HG03045 (cell line): ENCODE results near the gene ING4.

Experiments
- ATAC-seq: cut with Tn5 transposase; IDR thresholded peaks from one replicate; pipeline ENCODE4 v1.9.1; 2021; ENCODE audit warnings: mild to moderate bottlenecking, moderate library complexity; ENCODE audit not compliant: unreplicated experiment

Gene ING4

DNA sequence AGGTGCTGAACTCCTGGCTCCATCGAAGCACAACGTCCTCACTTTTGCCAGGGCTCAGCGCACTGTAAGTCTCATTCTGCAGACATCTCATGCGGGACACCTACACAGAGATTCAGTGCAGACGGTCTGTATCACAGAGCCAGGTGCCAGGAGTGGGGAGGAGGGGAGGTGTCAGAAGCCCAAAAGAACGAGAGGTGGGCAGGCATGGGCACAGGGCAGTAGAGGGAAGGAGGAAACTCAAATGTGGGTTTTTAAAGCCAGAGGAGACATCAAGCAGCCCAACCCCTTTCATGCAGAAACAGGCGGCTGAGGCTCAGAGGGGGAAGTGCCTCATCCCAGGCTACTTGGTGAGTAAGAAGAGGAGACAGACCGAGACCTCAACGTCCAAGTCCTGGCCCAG is 24.6 kb downstream of the ING4 start:
- ATAC-seq = no peak

DNA sequence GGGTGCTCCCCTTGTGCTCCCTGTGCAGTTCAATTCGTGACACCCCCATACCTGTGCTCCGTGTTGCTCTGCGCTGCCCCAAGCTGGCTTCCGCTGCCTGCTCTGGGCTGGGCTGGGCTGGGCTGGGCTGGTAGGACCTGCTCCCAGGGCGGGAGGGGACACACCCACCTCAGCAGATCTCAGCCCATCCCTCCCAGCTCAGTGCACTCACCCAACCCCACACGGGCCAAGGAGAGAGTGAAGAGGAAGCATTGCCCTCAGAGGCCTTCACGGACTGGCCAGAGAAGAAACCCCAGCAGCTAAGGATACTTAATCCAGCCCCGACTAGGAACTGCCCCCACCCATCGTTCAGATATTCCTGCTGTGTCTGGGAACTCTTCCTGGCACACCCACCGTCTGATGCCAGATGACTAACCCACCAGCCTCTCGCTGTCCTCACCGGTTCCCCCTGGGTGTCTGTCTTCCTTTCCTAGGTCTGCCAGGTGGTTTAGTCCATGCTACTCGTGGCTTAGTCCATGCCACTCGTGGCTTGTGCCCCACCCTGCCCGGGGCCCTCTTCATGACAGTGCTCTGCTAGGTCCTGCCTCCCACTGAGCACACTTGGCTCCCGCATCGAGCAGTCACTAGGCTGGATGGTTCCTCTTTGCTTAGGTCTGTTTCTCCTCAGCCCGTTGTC is 26.9 kb downstream of the ING4 start, which contains the start of gene LPAR5:
TSS of gene LPAR5 (minus strand) at position 104 of the 676 bp plus-strand sequence. CDS start 14,711 bp downstream, outside the sequence.
- no peak for ATAC-seq

DNA sequence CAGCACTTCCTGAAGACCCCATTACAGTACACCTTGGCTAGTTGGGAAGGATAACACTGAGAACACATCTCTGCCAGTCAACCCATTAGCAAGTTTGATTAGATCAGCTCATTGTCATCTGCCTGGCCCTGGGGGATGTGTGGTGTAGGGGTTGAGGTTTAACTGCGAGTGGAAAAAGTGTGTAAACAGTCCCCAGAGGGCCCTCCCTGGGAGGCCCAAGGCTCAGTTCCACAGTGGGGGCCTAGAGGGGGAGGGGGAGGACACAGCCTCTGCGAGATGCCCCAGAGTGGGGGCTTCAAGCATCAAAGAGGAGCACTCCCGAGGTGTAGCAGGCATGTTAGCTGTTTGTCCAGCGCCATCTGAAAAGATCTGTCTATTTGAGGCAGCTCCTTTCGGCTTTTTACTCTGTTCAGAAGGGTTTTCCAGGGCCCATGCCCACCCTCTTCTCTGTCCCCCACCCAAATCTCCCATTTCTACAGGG is 27.5 kb downstream of the ING4 start:
- no peak for ATAC-seq

DNA sequence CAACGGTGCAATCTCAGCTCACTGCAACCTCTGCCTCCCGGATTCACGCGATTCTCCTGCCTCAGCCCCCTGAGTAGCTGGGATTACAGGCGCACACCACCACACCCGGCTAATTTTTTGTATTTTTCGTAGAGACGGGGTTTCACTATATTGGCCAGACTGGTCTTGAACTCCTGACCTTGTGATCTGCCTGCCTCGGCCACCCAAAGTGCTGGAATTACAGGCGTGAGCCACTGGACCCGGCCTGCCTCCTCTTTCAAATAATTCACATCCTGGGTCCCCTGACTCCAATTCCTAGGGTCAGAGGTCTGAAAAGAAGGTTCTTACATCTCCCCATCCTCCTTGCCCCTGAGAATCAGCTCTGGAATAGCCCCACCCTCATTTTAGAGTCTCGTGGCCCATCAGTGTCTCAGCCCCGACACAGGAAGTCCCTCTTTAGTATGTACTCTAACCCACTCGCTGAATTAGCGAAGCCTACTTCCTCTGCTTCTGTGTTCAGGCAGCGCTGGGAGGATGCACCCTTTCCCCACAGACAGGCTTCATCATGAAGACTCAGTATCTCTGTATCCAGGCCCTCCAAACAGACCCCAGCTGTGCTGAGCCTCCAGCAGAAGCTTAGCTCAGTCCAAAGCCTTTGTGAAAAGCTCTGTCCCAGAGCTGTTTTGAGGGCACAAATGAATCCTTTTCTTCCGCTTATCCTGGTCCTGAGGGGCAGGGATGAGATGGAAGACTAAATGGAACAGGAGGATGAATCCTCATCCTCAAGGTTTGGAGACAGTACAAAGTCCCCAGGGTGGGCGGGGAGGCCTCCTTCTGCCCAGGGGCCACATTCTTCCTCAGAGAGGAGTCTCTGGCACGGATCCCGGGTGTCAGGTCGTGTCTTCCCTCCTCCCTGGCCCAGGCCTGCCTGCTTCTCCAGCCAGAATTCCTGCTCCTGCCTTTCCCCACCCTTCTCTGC is 30.6 kb downstream of the ING4 start:
- ATAC-seq = peak; percentile 48

DNA sequence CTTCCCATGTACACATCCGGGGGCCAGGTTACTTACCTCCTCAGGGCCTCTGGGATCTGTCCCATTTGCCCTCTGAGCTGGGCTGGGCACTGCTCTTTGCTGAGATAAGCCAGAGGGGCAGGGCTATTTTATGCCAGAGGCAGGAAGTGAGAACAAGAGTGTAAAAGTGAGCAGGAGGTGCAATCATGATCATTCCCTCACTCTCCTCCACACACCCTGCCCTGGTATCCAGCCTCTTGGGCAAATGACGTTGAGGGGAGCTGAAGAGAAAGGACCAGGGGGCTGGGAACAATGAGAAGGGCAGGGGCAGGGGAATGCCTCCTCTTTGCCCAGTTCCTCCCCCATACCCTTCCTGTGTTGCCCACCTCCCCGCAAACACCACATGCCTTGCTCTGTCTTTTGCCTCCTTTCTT is 31.4 kb downstream of the ING4 start:
- ATAC-seq = no peak

DNA sequence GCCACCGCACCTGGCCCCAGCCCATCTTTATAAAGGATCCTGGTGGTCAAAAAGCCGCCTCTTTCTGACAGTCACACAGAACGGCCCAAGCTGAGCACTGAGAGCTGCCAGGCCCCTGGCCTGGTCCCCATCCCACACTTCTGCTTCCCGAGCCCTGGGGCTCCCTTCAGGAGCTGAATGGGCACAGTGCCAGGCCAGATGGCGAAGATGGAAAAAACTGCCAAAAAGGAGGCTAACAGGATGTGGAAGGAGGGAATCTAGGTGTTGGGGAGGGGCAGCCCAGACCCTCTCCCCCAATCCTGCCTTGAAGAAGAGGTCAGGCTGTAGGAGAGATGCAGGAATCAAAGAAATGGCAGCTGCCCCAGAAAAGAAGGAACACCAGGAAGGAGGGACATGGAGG is 32.2 kb downstream of the ING4 start:
- no peak for ATAC-seq

DNA sequence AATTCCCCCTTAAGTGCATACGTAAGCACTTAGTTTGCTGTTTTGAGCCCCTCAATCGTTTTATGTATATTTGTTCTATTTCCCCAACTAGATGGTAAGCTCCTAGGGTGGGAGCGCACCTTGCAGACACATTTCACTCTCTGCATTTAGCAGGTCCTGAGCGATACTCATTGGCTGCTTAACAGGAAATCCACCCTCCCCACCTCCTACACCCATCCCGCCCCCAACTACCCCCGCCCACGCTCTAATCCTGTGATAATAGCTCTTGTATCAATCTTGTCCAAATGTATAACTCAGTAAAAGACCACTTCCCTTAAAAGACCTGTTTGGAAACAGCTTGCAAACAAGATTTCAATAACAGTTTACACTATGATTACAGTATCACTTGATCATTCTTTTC is 35.3 kb downstream of the ING4 start:
- no peak for ATAC-seq

DNA sequence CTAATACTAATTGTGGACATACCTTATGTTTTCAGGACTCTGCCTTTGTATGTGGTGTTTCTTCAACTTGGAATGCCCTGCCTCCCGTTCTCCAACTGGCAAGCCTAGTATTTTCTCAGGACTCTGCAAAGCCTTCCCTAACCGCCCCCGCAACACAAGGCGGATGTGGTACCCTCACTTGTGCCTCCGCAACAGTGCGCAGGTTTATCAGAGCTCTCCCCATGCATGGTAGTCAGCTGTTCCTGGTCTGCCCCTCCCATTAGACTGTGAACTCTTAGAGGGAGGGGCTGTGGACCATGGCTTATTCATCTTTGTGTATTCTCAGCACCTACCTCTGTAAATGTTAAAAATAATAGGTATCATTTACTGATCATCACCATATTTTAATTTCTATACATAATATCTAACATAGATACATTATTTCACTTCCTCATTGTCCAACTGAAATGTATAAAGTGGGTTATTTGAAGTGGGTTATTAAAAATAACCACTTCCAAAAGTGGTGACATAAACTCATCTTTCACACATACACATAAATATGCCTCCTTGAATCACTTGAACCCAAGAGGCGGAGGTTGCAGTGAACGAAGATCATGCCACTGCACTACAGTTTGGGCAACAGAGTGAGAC is 36.1 kb downstream of the ING4 start:
- no peak for ATAC-seq

DNA sequence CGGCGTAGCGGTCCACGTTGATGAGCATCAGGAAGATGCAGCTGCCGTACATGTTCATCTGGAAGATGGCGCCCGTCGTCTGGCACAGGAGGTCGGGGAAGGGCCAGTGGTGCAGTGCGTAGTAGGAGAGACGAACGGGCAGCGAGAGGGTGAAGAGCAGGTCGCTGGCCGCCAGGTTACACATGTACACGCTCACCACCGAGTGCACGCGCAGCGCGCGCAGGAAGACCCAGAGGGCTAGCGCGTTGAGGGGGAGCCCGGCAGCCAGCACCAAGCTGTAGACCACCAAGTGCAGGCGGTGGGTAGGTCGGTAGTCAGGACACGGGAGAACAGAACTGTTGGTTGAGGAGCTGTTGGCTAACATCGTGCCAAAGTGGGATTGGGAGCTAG is 42.0 kb downstream of the ING4 start:
- ATAC-seq = no peak

DNA sequence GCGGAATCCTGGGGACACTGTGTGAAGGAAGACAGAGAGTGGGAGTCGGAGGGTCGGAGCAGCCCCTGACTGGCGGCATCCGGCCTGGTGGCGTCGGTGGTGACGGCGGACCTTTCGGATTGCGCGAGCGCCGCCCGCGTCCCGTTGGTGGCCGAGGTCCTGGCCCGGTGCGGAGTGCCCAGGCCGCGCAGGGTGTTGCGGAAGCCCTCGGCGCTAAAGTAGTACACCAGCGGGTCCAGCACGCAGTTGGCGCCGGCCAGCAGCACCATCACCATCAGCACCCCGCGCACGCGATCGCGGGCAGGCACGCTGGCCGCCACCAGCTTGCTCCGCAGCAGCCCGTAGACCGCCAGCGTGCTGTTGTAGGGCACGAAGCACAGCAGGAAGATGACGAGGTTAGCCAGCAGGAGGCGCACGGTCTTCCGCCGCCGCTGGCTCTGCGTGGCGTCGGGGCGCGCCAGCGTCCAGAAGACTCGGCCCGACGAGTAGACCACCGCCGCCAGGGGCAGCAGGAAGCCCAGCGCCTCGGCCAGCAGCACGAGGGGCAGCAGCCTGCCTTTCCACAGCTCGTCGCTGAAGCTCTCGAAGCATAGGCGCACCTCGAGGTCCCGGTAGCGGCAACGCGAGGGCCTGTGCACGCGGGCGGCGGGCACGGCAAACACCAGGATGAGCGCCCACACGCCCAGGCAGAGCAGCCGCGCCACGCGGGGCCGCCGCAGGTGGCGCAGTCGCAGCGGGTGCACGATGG is 42.6 kb downstream of the ING4 start:
- no peak for ATAC-seq

DNA sequence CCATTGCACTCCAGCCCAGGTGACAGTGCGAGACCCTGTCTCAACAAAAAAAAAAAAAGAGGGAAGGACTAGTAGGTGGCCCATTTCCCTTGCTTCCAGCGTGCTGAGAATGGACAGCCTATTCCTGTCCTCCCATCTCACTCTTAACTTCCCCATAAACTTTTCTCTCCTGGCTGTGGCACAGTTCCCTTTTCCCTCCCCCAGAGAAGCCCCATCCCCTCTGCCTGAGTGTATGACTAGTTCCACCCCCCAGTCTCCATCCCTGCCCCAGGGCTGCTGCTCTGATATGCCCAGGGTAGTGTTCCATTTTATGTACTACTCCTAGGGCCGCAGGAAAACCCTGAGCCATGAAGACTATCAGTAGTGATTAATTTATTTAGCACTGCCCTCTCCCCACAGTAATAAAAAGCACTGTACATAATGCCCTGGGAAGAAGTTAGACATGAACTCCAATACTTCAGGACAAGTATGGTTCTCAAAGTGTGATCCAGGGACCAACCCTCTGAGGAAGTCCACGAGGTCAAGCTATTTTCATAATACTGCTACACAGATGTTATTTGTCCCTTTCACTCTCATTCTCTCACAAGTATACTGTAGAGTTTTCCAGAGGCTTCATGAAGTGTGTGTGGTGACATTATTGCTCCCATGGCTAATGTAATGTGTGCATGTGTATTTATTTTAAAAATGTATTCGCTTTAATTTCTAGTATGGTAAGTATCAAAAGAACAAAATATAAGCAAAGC is 44.3 kb downstream of the ING4 start:
- no peak for ATAC-seq

DNA sequence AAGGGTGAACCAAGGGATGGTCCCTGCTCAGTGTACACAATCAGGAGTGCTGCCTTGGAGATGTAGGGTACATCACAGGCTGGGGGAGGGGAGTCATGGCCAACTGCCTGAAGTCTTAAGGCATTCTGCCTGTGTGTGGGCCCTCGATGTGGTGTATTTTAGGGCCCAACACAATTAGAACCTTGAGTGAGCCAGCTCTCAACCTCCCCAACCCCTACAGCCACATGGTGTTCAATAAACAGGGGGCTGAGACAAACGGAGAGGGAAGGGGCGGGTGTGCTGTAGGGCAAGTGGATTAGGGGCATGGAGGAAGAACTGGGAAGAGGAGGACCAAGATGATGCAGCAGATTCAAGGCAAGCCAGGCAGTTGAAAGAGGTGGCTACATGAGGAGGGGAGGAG is 47.1 kb downstream of the ING4 start:
- ATAC-seq = no peak

DNA sequence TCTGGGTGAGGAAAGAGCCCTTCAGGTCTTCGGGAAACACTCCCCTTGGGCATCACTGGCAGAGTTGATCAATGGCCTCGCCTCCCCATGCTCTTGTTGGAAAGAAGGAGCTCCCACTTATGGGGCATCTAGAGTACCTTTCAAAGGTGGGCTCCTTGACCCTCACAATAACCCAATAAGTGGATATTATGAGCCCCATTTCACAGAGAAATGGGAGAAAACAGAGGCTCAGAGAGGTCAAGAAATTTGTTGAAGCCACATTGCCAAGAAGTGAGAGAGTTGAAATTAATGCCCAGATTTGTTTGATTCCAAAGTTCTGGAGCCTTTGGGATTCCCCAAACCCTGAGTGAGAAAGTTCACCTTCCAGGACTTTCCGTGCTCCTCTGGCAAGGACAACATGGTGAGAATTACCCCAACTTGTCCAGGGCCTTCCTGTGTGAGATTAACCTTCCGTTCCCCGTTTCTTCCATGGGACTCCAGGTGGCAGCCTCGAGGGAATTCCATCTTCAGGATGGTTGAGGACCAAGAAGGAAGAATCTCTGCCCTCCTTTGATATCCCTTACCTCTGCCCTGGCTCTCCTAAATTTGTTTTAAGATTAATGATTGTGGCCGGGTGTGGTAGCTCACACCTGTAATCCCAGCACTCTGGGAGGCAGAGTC is 48.3 kb downstream of the ING4 start:
- no peak for ATAC-seq

DNA sequence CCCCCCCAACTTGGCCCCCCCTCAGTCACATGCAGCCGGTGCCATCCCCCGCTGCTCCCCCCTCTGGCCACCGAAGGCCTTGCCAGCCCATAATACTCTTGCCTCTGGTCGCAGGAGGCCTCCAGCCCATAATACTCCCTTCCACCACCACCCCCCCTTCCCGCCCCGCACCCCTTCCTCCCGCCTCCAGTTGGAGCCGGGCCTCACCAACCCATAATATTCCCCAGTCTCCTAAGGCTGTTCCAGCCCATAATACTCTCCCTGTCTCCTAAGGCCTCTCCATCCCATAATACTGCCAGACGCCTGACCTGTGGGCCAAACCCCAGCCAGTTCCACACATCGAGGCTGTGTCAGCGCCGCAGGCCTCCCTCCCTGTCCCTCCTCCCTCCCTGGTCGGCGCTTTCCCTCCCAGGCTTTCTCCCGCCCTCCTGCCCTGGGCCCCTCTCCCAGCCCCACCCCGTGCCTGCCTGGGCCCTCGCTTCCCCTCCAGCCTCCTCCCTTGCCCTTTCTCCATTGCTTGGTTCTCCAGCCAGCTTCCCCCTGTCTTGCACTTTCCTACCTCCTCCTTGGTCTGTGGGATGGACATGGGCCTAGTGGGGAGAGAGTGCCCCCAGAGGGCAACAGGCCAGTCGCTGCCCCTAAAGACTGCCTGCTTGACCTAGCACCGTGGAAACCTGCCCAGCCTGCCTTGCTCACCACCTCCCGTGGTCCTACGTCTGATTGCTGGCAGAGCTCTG is 49.0 kb downstream of the ING4 start:
- no peak for ATAC-seq

DNA sequence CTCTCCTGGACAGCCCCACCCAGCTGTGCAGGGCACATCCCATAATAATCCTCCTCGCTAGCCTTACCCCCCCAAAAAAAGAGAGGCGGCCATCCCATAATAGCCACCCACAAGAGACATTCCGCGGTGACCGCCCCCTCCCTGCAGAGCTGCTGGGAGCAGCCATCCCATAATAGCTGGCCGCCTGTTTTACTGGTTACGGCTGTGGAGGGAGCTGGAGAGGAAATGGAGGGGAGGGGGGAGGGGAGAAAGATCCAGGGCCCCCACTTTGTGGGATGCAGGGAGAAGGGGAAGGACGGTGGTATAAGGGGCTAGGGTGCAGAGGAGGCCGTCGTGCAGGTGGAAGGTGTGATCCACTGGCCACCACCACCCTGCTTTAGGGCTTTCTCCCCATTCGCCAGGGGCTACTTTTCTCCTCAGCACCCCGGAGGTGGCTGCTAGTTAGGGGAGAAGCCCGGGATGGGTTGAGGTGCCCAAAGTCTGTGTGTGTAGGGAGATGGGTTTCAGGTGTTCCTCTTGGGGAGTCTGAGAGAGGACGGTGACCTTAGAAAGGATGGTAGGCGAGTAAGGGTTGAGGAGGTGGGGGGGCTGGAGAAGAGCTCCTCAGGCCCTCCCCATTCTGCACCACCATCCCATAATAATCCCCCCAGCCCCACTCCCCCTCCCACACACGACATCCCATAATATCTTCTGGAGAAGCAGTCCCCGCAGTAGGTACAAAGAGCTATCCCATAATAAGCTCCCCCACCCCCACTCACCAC is 49.7 kb downstream of the ING4 start:
- no peak for ATAC-seq

DNA sequence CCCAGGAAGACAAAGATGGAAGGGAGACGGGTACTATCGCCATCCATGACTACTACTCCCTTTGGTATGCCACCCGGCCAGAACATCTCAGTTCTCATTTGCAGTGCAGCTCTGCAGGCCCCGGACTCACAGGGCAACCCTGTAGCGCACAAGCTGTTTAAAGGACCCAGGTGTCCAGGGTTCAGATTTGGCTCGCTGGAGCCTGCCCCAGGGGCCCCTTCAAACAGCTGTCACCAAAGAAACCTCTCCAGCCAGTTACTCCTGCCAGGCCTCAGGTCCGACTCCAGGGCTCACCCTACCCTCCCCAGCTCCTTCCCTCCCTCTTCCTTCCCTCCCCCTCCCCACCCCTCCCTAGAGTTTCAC is 50.3 kb downstream of the ING4 start:
- no peak for ATAC-seq

DNA sequence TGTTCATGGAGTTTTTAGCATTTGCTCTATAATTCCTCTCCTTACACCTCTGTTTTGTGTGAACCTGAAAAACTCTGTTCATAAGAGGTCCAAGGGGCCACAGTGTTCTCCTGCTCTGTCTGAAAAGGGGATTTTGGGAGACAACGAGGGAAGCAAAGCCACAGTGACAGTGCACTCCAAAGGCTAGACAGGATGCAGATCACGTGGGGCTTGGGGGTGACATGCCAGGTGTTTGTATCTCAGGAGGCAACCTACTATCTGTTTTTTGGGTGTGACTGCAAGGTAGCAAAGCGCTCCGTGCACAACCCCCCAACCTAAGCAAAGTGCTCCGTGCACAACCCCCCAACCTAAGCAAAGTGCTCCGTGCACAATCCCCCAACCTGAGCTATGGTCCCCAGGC is 50.7 kb downstream of the ING4 start:
- no peak for ATAC-seq

DNA sequence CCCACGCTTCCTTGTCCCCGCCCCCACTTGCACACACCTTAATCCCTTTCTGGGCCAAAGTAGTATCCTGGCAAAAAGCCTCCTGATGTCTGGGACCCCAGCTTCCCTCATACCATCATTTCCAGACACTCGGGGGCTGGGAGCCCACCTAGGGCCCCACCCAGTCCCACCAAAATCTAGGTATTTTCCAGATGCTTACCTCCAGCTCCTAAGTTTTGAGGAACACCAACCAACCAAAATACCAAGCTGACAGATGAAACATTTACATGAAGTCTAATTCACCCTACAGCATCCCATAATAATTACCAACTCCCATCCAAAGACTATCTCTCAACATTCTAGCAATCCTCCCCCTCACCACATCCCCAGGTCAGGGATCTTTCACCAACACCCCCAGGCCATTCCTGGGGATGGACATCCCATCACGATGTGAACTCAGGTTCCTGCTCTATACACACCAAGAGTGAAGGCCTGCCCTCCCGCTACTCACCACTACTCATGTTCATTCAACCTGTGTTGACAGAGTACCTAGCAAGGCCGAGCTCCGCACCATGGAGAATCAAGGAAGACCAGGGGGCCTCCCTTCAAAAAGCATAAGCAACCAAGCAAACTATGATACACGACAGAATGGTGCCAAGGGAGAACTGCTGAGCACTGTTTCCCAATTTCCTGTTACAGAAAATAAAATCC is 54.2 kb downstream of the ING4 start:
- ATAC-seq = no peak
